HG03045 (cell line): ENCODE data around the gene ACSL1.

ENCODE experiments used
- ATAC-seq: cut with Tn5 transposase; IDR thresholded peaks from one replicate; pipeline ENCODE4 v1.9.1; 2021; ENCODE audit warnings: mild to moderate bottlenecking, moderate library complexity; ENCODE audit not compliant: unreplicated experiment

ACSL1 gene, protein sequence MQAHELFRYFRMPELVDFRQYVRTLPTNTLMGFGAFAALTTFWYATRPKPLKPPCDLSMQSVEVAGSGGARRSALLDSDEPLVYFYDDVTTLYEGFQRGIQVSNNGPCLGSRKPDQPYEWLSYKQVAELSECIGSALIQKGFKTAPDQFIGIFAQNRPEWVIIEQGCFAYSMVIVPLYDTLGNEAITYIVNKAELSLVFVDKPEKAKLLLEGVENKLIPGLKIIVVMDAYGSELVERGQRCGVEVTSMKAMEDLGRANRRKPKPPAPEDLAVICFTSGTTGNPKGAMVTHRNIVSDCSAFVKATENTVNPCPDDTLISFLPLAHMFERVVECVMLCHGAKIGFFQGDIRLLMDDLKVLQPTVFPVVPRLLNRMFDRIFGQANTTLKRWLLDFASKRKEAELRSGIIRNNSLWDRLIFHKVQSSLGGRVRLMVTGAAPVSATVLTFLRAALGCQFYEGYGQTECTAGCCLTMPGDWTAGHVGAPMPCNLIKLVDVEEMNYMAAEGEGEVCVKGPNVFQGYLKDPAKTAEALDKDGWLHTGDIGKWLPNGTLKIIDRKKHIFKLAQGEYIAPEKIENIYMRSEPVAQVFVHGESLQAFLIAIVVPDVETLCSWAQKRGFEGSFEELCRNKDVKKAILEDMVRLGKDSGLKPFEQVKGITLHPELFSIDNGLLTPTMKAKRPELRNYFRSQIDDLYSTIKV

DNA sequence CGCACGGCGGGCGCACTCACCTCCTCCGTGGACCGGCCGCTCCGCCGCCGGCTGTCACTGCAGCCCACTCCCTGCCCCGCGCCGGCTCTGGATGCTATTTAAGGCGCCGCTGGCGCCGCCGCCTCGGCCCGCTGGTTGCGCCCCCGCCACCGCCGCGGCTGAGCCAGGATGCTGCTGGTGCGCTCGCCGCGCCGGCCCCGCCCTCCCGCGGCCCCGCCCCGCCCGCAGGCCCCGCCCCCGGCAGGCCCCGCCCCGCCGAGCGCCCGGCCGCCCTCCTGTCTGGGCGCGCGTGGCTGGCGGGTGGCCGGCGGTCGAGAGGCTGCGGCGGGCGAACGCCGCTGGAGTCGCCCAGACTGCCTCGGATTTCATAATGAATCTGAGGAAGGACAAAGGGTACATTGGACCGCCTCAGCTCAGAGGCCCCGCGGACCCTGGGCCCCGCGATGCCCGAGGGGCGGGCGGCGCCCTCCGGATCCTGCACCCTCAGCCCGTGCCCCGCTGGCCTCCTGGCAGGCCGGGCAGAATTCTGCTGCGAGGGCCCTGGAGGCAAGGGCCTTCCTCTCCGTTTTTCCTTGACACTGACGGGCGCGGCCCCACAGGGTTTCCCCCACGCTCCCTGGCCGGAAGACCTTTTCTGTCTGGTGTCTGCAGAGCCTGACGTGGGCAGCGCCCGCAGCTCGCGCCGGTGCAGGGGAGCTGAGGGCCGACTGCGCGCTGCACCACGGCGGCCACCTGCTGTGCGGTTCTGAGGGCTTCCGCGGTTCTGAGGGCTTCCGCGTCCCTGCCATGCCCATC is at the start of gene ACSL1:
Gene ACSL1, minus strand, starts transcription at position 73 of the 795 bp plus-strand sequence. CDS start 22,454 bp downstream, outside the sequence.
- ATAC-seq = peak; percentile 84

DNA sequence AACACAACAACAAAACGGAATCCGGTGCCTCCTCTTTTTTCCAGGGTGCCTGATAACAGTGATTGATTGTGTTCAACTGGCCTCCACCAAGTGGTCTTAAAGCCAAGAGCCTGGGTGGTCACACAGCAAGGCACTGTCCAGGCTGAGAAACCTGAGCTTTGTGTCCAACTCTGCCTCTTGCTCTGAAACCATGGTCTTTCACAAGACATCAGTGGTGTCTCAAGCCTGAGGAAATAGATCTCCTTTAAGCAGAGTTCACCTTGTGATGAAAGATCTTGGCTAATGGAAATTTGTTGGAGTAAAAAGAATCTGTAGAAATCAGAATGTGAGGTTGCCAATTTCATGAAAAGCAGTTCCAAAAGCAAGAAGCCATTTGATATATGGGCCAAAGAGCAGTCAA is 47.3 kb upstream of the ACSL1 start:
- ATAC-seq = no peak

DNA sequence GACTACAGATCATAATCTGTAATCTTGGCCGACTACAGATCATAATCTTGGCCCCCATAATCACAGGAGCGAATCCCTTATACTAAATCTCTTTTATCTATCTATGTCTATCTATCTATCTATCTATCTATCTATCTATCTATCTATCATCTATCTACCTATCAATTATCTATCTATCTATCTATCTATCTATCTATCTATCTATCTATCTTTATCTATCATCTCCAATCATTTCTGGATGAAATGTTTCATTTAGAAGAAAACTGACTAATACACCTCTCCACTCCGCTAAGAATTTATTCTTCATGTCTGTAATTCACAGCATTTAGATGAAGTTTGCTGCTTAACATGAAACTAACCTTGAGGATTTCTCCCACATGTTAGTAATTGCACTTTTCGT is 45.0 kb upstream of the ACSL1 start:
- ATAC-seq = no peak

DNA sequence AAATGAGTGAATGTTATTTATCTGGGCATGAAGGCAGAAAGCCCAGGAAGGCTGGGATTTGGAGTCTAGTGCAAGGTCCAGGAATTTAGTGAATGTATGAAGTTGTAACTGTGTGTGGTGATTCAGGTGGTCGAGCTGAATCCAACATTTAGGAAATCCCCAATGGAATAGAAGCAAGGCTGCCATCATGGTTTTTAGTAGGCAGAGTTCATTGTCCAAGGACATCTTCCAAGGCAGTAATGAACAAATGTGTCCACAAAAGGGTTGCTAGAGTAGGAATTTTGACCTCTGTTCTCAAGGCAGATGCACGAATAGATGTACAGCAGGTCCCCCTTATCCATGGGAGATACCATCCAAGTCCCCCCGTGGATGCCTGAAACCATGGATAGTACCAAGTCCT is 42.9 kb upstream of the ACSL1 start:
- no peak for ATAC-seq

DNA sequence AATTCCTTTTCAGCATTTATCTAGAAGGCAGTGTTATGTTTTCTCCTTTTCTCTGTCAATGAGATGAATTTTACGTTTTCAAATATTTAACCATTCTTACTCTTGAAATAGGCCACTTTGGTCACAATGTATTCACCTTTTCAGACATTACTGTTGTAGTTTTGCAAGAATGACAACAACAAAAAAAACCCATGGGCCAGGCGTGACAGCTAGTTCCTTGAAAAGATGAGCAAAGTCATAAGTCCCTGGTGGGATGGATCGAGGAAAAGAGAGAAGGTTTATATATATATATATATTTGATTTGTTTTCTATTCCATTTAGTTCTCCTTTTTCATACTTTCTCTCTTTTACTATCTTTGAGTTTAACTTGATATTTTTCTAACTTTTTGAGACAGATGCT is 38.1 kb upstream of the ACSL1 start:
- ATAC-seq = no peak

DNA sequence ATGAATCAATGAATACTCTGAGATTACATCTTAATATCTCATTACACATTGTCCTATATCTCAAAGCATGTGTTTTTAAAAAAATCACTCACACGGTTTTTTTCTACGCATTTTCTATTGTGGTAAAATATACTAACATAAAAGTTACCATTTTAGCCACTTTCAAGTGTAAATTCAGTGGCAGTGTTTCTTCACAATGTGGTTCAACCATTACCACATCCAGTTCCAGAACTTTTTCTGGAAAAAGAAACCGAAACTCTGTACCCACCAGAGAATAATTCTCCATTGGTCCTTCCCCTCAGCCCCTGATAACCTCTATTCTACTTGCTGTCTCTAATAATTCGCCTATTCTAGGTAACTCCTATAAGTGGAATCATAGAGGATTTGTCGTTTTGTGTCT is 35.3 kb upstream of the ACSL1 start:
- no peak for ATAC-seq

DNA sequence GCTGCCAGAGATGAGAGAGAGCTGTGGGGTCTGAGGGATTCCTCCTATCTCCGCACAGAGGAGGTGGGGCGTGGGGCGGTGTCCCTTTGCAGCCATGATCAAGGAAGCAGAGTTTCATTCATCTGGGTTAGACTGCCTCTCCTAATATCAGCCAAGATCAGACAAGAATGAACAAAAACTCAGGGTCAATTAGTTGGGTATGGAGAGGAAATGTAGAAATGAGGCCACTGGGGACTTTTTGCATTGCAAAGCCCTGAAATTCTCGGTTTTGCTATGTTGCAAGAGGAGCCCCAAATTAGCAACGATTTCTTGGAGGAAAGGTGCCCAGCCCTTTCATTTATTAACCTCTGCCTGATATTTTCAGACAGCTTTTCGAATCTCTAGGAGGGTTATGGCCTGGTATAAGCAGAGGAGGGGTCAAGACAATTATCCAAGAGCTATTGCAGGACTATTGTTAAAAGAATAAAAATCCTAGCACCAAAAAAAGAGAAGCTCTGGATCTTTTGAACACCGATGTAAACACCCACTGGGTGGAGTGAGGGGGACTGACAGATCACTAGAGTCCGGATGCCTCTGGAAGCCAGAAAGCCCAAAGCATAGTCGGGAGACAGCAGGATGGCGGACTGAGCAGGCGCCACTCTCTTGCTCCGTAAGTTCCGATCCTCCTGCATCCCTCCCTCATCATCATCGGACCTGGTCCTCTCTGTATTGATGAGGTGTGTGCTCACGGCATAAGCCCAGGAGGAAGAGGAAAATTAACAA is 34.4 kb upstream of the ACSL1 start:
- no peak for ATAC-seq

DNA sequence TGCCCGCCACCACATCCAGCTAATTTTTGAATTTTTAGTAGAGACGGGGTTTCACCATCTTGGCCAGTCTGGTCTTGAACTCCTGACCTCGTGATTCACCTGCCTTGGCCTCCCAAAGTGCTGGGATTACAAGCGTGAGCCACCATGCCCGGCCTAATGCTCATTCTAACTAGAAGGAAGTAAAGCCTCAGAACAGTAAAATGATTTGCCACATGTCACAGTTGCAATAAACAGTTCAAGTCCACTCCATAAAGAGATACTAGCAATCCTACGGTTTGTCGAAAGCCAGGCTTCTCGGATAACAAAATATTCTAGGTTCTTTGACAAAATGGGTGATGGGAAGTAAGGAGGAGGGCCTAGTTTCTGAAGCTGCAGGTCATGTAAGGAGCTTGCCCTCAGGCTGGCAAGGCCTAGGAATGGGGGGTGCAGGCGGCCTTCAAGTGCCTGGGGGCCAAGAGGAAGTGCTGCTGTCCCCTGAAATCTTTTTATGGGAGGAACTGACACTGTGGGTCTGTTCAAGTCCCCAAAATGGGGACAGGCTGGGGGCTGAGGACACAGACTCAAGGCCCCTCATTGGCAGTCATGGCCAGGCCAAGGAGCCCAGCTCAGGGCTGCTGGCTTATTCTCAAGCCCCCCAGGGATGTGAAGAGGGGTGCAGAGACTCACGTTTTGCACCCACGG is 31.8 kb upstream of the ACSL1 start:
- ATAC-seq = no peak

DNA sequence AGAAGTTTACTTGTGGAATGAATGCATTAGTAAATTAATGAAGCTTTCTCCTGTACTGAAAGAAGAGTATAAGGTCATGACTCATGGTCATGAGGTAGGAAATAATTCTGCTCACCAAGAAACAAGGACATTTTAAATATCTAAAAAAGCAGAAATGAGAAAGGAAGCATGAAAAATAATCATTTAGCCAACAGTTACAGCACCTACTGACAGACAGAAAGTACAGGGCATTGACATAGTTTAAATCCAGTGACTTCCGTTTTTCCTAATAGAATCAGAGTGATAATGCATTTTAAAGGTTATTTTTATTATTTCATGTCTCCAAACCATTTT is 30.5 kb upstream of the ACSL1 start:
- ATAC-seq = no peak

DNA sequence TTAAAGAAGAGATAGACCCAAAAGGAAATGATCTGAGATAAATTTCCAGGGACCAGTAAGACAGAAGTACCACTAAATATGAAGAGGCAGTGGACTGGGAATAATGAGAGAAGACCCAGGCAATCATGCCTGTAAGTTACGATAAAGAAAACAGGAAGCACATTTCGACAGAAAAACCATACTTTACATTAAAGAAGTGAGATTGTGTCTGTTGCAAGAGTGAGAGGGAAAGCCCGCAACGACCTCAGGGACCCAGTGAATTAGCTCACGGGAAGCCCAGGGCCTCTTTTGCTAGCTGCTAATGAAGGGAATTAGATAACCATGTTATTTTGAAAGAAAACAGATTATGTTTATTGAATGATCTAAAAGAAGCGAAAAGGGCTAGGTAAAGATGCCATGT is 28.9 kb upstream of the ACSL1 start:
- ATAC-seq = no peak

DNA sequence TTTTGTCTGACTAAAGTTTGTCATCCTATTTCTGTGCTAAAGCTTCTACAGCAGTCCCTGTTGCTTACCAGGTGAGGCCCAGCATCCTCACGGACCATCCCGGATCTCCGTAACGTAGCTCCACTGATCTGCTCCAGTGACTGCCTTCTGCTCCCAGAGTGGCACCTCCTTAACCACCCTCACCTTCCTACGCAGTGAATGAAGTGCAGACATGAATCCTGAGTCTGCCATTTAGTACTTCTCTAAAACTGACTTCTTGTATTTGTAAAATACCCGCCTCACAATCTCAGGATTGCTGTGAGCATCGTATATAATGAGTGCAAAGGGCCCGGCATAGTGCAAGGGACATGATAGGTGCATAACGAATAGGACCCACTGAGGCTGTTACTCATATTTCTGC is 27.7 kb upstream of the ACSL1 start:
- no peak for ATAC-seq

DNA sequence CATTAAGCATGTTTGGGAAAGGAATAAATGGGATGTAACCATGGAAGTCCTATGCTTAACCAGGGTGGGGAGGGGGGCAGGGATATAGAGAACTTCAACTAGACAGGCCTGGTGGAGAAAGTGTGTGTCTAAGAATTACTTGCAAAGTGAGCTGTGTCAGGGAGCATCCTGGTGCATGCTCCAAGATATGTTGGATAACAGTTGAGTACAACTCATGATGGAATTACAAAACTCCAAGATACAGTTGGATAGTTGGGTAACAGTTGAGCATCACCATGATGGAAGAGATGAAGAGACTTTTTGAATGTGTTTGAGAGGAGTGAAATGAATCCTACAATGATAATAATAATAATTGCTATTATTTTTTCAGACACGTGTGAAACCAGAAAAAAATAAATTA is 26.1 kb upstream of the ACSL1 start:
- no peak for ATAC-seq

DNA sequence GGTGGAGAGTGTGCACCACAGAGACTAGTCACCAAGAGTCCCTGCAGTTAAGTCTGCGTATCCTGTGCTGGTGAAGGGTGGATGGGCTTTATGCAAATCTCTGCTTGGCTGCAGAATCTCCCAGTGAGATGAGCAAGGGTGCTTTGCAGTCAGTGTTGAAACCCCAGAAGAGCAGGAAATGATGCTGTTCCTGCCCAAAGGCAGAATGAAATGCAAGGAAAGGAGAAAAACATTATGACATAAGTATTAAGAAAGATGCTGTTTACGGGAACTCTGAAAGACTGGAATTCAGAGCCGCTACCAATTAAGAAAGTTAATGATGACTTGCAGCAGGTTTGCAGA is 25.4 kb upstream of the ACSL1 start:
- ATAC-seq = peak; percentile 62

DNA sequence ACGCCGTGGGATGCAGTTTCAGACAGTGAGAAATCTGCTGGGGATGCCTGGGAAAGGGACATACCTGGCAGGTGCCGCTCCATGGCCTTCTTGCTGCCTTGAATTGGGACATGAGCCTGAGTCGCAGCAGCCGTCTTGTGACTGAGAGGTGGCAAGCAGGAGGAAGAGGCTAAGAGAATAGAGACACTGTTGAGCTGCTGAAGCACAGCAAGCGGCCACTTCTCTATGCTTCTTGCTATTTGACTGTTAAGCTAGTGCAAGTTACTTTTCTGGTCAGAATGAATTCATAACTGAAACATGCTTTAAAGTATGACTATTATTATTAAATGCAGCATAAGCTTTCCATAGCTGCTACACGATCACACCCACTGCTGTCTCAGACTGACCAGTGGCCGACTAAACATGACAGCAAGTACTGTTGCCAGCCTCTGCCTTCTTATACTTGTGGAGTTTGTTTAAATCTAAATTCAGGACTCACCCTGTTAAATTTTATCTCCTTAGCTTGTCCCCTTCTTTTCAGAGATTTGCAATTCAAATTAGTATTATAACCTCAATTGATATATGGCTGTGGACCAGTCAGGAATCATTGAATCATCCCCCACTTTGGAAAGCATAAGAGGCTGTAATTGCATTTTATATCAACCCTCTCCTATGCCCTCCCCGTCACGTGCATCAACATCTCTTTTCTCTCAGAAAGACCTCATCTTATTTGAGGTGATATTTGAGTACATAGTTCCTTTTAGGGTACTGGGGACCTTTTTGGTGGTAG is 24.8 kb upstream of the ACSL1 start:
- ATAC-seq = peak; percentile 50

DNA sequence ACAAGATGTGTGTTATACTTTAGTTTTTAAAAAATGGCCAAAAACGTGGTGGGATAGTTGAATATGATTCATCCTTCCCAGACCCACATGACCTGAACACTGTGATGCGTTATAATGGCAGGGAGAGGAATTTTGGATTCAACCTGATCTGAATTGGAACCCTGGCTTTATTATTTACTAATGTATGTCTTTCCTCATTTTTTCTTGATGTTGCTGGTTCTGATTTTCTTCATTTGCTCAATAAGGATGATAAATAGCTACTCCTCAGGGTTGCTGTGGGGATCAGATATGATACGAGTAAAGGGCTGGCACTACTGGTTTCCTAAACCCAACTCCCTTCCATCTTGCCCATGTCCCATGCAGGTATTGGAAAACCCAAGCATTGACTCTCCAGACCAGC is 24.2 kb upstream of the ACSL1 start:
- ATAC-seq = peak; percentile 0

DNA sequence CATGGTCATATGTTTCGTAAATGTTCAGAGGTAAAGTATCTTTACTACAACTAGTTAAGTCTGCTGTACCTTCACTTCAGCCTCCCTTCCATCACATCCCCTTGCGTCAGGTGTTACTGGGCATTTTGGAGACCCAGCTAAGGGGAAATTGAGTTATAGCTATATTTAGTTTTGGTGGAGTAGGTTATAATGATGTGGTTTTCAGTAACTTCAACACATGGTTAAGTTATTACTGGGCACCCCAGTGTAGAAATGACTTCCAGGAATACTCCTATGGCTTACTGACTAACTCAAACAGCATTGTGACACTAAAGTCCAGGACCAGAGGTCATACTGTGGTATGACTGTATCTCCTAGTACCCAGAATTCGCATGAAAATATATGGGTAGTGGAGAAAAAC is 23.4 kb upstream of the ACSL1 start:
- peak; percentile 36 for ATAC-seq

DNA sequence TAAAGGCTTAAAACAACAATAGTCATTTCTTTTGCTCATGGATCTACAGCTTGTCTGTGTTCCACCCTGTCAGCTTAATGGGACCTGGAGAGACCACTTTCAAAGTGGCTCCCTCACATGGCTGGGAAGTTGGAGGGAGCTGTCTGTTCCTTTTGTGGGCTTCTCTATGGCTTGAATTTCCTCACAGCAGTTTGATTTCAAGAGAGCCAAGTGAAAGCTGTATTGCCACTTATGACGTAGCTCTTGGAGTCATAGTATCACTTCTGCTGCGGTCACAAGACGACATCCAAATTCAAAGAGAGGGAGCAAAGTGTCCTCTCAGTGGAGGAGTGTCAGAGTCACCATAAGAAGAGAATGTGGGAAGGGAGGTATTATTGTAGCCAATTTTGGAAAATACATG is 22.7 kb upstream of the ACSL1 start:
- peak; percentile 30 for ATAC-seq

DNA sequence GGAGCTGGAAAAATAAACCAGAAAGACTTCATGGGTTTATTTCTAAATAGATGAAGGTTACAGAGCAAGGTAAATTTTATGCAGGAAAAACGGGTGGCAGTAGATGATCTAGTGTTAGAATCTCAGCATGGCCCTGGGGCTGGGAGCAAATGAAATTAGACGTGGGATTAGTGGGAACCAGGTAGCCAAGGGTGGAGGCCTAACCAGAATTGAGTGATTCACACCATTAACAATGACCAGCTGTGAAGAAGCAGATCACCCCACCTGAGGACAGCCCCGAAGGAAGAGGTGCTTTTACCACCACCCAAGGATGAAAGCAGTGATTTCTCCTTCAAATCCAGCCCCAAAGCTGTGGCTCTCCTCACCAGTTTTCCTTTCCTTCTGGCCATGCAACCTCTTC is 20.8 kb upstream of the ACSL1 start:
- ATAC-seq = no peak

DNA sequence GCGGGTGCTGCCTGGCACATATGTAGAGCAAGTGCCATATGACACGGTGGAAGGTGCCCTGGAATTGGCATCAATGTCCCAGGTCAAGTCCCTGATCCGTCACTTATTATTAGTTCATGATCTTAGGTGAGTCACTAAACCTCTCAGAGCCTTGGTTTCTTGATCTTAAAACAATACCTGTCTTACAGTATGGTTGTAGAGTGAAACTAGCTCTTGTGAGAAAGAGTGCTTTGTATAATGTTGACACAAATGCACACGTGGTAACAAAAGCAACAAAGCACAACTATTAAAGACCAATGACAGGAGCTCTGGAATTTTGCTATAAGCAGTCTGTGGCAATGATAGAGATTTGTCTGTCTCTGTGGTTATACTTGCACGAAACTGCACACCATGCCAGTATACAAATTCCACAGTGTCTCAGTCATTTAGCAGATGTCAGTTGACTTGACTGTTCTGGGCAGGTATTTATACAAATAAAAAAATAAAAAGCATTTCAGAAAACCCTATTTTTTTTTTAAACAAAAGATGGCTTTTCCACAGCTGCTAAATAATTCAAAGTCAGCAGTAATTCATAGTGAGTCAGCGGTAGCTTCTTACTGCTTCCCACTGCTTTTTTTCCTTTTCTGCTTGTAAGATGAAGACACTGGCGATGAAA is 19.7 kb upstream of the ACSL1 start:
- ATAC-seq = no peak
